OCI-LY3 (cell line): Measurements from ENCODE around the gene MPG.
A peak's percentile ranks its signal among the peaks of the same experiment; 100 is the strongest.

ENCODE experiments used
- H2AFZ ChIP-seq: fragments of 200-600, 300-600 bp; shearing (Covaris generic); 2 replicates; pipeline ENCODE4 v1.6.0; 2014; ENCODE audit warnings: antibody characterized with exemption, low read depth, low read length
- H3K27ac ChIP-seq: fragments of 200-600, 300-600 bp; sonication (generic); 2 replicates; pipeline ENCODE4 v1.5.1; 2014; ENCODE audit warnings: mild to moderate bottlenecking, low read length, moderate library complexity, mixed read lengths
- H3K27me3 ChIP-seq: fragments of 200-600, 300-600 bp; sonication (generic); 2 replicates; pipeline ENCODE4 v1.6.1; 2014; ENCODE audit warnings: low read depth, low read length, mixed read lengths
- H3K36me3 ChIP-seq: fragments of 200-600, 300-600 bp; sonication (generic); replicated peaks from 2 replicates; pipeline ENCODE3; 2014; ENCODE audit warnings: low read depth, low read length, mixed read lengths
- H3K4me1 ChIP-seq: fragments of 300-600, 200-600 bp; sonication (generic); 2 replicates; pipeline ENCODE4 v1.6.1; 2014; ENCODE audit warnings: low read length, mixed read lengths
- H3K4me2 ChIP-seq: fragments of 200-600, 300-600 bp; sonication (generic); 2 replicates; pipeline ENCODE4 v1.6.1; 2014; ENCODE audit warnings: low read length, mixed read lengths
- H3K4me3 ChIP-seq: fragments of 300-600, 200-600 bp; sonication (generic); 2 replicates; pipeline ENCODE4 v1.5.1; 2014; ENCODE audit warnings: antibody characterized with exemption, mild to moderate bottlenecking, low read length, moderate library complexity
- H3K79me2 ChIP-seq: fragments of 300-600, 200-600 bp; shearing (Covaris generic); 2 replicates; pipeline ENCODE4 v1.6.1; 2014; ENCODE audit warnings: mild to moderate bottlenecking, low read length, mixed read lengths
- H3K9ac ChIP-seq: fragments of 300-600, 200-600 bp; shearing (Covaris generic); 2 replicates; pipeline ENCODE4 v1.6.0; 2014; ENCODE audit warnings: mild to moderate bottlenecking, low read length, moderate library complexity
- H3K9me3 ChIP-seq: fragments of 200-600, 300-600 bp; shearing (Covaris generic); 2 replicates; pipeline ENCODE4 v1.6.1; 2014; ENCODE audit warnings: low read length, mixed read lengths; ENCODE audit not compliant: insufficient read depth
- H4K20me1 ChIP-seq: fragments of 200-600, 300-600 bp; sonication (generic); 2 replicates; pipeline ENCODE4 v1.6.1; 2016; ENCODE audit warnings: low read length, mixed read lengths; ENCODE audit not compliant: insufficient read depth
- EZH2phosphoT487 ChIP-seq: fragments of 200-600 bp; shearing (Covaris generic); IDR thresholded peaks from 2 replicates; pipeline ENCODE4 v1.6.1; 2018; ENCODE audit warnings: antibody characterized with exemption, mixed run types, low read depth
- TF ChIP-seq, protein P1 (sequence below): fragments of 200-600, 300-600 bp; sonication (generic); IDR thresholded peaks from 2 replicates; pipeline ENCODE4 v1.5.1; 2014; ENCODE audit warnings: antibody characterized with exemption, low read length, low read depth

MPG gene

DNA sequence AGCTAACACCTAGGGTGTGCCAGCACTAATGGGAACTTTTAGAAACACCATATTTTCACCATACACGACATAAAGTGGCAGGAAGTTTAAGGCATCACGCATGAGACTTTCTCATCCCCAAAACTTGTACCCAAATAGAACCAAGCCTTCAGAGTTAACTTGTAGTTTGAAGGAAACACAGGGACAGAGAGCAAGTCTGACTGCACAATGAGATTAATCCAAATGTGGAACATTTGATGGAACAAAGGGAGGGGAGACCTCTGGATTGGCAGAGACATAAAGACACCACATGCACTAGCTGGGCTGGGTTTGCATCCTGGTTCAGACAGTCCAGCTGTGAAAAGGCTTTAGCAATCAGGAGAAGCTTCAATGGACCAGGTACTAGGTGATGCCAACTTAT is 36.3 kb downstream of the MPG start:
- no peaks in the 10 kb centered on the region for H4K20me1 ChIP-seq
- H3K4me1 ChIP-seq = no peaks in the 10 kb centered on the region
- H3K4me3 ChIP-seq = no peak overlapping the region
- no peak for TF ChIP-seq EZH2phosphoT487
- H2AFZ ChIP-seq = no peak overlapping the region
- H3K27me3 ChIP-seq = no peaks in the 10 kb centered on the region
- no peak overlapping the region for H3K27ac ChIP-seq
- H3K79me2 ChIP-seq = no peaks in the 10 kb centered on the region
- peaks cover 43% of the 10 kb centered on the region for H3K36me3 ChIP-seq
- H3K4me2 ChIP-seq = no peak overlapping the region
- no peak overlapping the region for H3K9ac ChIP-seq
- H3K9me3 ChIP-seq = no peaks in the 10 kb centered on the region

DNA sequence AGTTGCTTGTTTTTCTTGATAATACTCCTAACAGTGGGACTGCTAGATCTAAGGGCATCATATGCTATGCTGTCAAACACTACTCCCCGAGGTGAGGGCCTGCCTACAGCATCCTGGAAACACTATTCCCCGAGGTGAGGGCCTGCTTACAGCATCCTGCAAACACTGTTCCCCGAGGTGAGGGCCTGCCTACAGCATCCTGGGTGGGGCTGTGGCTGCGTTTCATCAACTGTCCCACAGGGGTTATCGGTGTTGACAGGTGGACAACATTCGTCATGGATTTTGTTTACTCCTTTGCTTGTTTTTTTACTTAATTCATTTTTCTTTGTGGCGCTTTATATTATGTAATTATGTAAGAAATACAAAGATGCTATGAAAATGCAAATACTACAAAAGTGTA is 38.0 kb downstream of the MPG start:
- no peak for TF ChIP-seq EZH2phosphoT487
- TF ChIP-seq, protein P1, sequence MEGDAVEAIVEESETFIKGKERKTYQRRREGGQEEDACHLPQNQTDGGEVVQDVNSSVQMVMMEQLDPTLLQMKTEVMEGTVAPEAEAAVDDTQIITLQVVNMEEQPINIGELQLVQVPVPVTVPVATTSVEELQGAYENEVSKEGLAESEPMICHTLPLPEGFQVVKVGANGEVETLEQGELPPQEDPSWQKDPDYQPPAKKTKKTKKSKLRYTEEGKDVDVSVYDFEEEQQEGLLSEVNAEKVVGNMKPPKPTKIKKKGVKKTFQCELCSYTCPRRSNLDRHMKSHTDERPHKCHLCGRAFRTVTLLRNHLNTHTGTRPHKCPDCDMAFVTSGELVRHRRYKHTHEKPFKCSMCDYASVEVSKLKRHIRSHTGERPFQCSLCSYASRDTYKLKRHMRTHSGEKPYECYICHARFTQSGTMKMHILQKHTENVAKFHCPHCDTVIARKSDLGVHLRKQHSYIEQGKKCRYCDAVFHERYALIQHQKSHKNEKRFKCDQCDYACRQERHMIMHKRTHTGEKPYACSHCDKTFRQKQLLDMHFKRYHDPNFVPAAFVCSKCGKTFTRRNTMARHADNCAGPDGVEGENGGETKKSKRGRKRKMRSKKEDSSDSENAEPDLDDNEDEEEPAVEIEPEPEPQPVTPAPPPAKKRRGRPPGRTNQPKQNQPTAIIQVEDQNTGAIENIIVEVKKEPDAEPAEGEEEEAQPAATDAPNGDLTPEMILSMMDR = no peak
- Histone ChIP-seq H3K9ac (no peak overlapping the region), H3K9me3 (no peaks in the 10 kb centered on the region), H3K27ac (no peak overlapping the region), H3K4me1 (no peaks in the 10 kb centered on the region), H4K20me1 (peaks cover 7% of the 10 kb centered on the region; the same call in 1 of the 2 replicates), H3K36me3 (peaks cover 39% of the 10 kb centered on the region), H2AFZ (no peak overlapping the region), H3K4me2 (no peak overlapping the region), H3K79me2 (no peaks in the 10 kb centered on the region), H3K4me3 (no peak overlapping the region), H3K27me3 (no peaks in the 10 kb centered on the region)

DNA sequence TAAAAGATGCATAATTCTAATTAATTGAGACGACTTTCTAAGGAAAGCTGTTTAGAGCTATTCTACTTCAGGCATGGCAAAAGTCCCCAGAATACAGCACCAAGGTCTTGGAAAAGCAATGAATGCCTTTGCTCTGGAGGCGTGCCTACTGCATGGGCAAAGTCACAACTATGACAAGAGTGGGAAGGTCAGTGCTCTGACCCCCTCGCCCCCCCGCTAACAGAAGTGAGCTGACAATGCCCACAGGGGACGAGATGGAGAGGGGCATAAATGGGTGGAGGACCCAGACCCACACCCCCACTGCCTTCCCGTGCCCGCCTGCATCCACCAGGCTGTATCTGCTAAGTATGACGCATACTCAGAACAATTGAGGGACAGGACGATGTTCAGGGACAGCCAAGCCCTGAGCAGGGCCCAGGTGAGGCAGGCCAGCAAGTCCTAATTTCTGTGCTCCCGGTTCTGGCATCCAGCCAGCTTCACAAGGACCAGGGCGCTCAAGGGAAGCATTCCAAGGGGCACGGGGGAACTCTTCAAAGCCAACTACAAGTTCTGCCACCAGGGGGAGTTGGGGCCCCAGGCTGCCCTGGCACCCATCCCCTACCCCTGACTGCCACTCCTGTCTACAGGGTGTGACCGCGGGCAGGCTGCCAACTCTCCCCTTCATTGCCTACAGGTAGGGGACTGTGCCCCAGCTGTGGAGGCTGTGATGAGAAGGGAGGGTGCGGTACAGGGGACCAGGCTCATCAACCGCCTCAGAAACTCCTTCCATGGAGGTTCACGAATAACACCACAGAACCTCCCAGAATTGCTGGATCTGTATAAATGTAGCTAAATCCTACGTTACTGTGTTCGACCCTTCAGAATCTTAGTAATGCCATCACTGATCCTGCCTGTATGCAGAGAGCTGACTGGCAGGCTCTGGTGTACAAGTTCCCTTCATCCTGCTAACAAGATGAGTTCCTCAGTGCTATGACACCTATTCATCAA is 39.6 kb downstream of the MPG start:
- H3K27me3 ChIP-seq = no peaks in the 10 kb centered on the region
- peaks cover 32% of the 10 kb centered on the region for H3K36me3 ChIP-seq
- no peak overlapping the region for H3K27ac ChIP-seq
- TF ChIP-seq, protein P1 = peak; percentile 77
- no peak for TF ChIP-seq EZH2phosphoT487
- no peaks in the 10 kb centered on the region for H3K4me1 ChIP-seq
- no peak overlapping the region for H2AFZ ChIP-seq
- no peak overlapping the region for H3K4me3 ChIP-seq
- H3K79me2 ChIP-seq = peaks cover 3% of the 10 kb centered on the region; the same call in 1 of the 2 replicates
- H3K9me3 ChIP-seq = no peaks in the 10 kb centered on the region
- no peak overlapping the region for H3K4me2 ChIP-seq
- peaks cover 7% of the 10 kb centered on the region; the same call in 1 of the 2 replicates for H4K20me1 ChIP-seq
- H3K9ac ChIP-seq = no peak overlapping the region

DNA sequence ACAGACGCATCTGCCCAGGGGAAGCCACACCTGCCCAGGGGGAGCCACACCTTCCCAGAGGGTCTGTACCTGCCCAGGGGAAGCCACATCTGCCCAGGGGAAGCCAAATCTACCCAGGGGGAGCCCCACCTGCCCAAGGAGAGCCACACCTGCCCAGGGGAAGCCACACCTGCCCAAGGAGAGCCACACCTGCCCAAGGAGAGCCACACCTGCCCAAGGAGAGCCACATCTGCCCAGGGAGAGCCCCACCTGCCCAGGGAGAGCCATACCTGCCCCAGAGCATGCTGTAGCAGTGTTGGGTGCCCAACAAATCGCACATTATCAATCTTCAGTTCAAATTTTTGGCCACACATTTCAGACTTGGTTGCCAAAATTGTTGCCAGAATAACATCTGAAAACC is 40.8 kb downstream of the MPG start:
- Histone ChIP-seq H3K27me3 (no peaks in the 10 kb centered on the region), H3K9me3 (no peaks in the 10 kb centered on the region), H3K36me3 (peaks cover 26% of the 10 kb centered on the region), H3K9ac (no peak overlapping the region), H3K4me2 (no peak overlapping the region), H3K79me2 (peaks cover 5% of the 10 kb centered on the region; the same call in 1 of the 2 replicates), H2AFZ (no peak overlapping the region), H3K4me3 (no peak overlapping the region), H3K27ac (no peak overlapping the region), H4K20me1 (peaks cover 7% of the 10 kb centered on the region; the same call in 1 of the 2 replicates), H3K4me1 (no peaks in the 10 kb centered on the region)
- TF ChIP-seq, protein P1 = no peak
- TF ChIP-seq EZH2phosphoT487 = no peak
